CD4-positive, alpha-beta T cell (primary cell): Measurements from ENCODE around the gene PTGER3. TPM values are rescaled to one million over a fixed set of nuclear protein-coding genes. Genes with fewer than 3 reads are reported as not detected.
A peak's percentile ranks its signal among the peaks of the same experiment; 100 is the strongest.

Experiments
- ATAC-seq: fragments of 200-7000 bp; cut with Tn5 transposase; one replicate; pipeline ENCODE4 v1.10.0; 2022; ENCODE audit warnings: mild to moderate bottlenecking; ENCODE audit not compliant: poor library complexity
- CTCF ChIA-PET: fragments of 350-600 bp; sonication (Branson Sonifier 250); formaldehyde crosslinking; loops from one replicate; lab custom pipeline; 2021; ENCODE audit warnings: antibody characterized with exemption, inconsistent platforms; lab: Charles Lee
- POLR2A ChIA-PET: fragments of 350-600 bp; sonication (Branson Sonifier 250); formaldehyde crosslinking; loops from one replicate; lab custom pipeline; 2021; ENCODE audit warnings: antibody characterized with exemption, inconsistent platforms; lab: Charles Lee
- DNase-seq, 14 experiments: peaks; one replicate each; pipeline ENCODE4 v3.0.0-alpha.2; 2013 to 2020; ENCODE audit warnings: mixed read lengths in 2 of 14
- H3K27ac ChIP-seq, 2 donors: one replicate each; pipeline versions ENCODE4 v1.5.1 to v1.7.0; 2013; ENCODE audit warnings: low read length in 2 of 2, low read depth in 1 of 2, mild to moderate bottlenecking in 1 of 2
- H3K27me3 ChIP-seq, 2 experiments: 1 replicate in 1 of 2; 2 replicates in 1 of 2; pipeline versions ENCODE4 v1.6.1 to v1.7.0; 2013; ENCODE audit warnings: low read length in 2 of 2, control low read depth in 1 of 2, mild to moderate bottlenecking in 1 of 2, moderate library complexity in 1 of 2; ENCODE audit not compliant: insufficient read depth in 2 of 2, control insufficient read depth in 1 of 2
- H3K36me3 ChIP-seq: one replicate; pipeline ENCODE4 v1.6.1; 2013; ENCODE audit warnings: low read length, control low read depth; ENCODE audit not compliant: insufficient read depth
- H3K4me1 ChIP-seq: one replicate; pipeline ENCODE4 v1.6.1; 2013; ENCODE audit warnings: low read length, control low read depth; ENCODE audit not compliant: insufficient read depth
- H3K4me3 ChIP-seq: one replicate; pipeline ENCODE4 v1.5.1; 2013; ENCODE audit warnings: mild to moderate bottlenecking, low read length, moderate library complexity
- H3K9me3 ChIP-seq, 2 experiments: 1 replicate in 1 of 2; 2 replicates in 1 of 2; pipeline versions ENCODE4 v1.6.1 to v1.7.0; 2013; ENCODE audit warnings: low read length in 2 of 2, mild to moderate bottlenecking in 2 of 2, control low read depth in 1 of 2, moderate library complexity in 1 of 2; ENCODE audit not compliant: control insufficient read depth in 1 of 2, insufficient read depth in 1 of 2
- H3K27ac Mint-ChIP-seq: one replicate; pipeline ENCODE4 v1.8.0; 2020; ENCODE audit warnings: mixed read lengths
- H3K27me3 Mint-ChIP-seq: one replicate; pipeline ENCODE4 v1.8.0; 2021; ENCODE audit warnings: mixed read lengths
- H3K36me3 Mint-ChIP-seq: one replicate; pipeline ENCODE4 v1.8.0; 2021; ENCODE audit warnings: low read depth, mixed read lengths
- H3K4me1 Mint-ChIP-seq: one replicate; pipeline ENCODE4 v1.8.0; 2021; ENCODE audit warnings: low read depth, mixed read lengths
- H3K4me3 Mint-ChIP-seq: one replicate; pipeline ENCODE4 v1.8.0; 2020; ENCODE audit warnings: mild to moderate bottlenecking, mixed read lengths
- H3K9me3 Mint-ChIP-seq: one replicate; pipeline ENCODE4 v1.8.0; 2020; ENCODE audit warnings: mixed read lengths
- CTCF ChIP-seq: fragments of 200-600 bp; IDR thresholded peaks from one replicate; pipeline ENCODE4 v1.8.0; 2022; ENCODE audit warnings: antibody characterized with exemption, mild to moderate bottlenecking
- intact Hi-C, 2 experiments: fragments of 100-400 bp; cut with DNase I in 1 of 2; cut with micrococcal nuclease in 1 of 2; formaldehyde crosslinking; loops; one replicate each; pipeline versions ENCODE4 v1.15.1 to v1.9.0; 2023 to 2025; cut with DNase I, micrococcal nuclease
- total RNA-seq, 174 experiments: library from RNA in 2 of 174; stranded (reverse) in 2 of 174; gene quantifications; one replicate each; pipeline ENCODE4 v1.2.3 and lab custom pipeline; 2021 to 2026

PTGER3 gene
- total RNA-seq, 2 experiments from 2014 or later, result not detected

GRCh38 chr1:71071720-71072119 lies 24.1 kb upstream of the PTGER3 start:
- H3K9me3 Mint-ChIP-seq, result no peaks in the 10 kb centered on the region
- DNase-seq (no peak), ATAC-seq (no peak)
- no peak overlapping the region for H3K27ac Mint-ChIP-seq
- intact Hi-C loops, result no loop called here
- H3K36me3 ChIP-seq, result peaks cover 98% of the 10 kb centered on the region
- CTCF ChIA-PET, result interaction anchor here (0.8 to 1.8 kb wide), 2 partner anchors 9 kb away, joined by 3 to 9 read pairs; partner anchors contain the start of gene ZRANB2
- H3K4me1 Mint-ChIP-seq, result peaks cover 40% of the 10 kb centered on the region
- POLR2A ChIA-PET, result interaction anchor here (1.7 kb wide), 1 partner anchor 9 kb away, joined by 15 read pairs; the partner anchor contains the start of gene ZRANB2
- H3K4me3 Mint-ChIP-seq, result no peak overlapping the region
- H3K27ac ChIP-seq, result no peak overlapping the region
- no peak overlapping the region for H3K4me3 ChIP-seq
- no peaks in the 10 kb centered on the region for H3K27me3 Mint-ChIP-seq
- no peaks in the 10 kb centered on the region for H3K9me3 ChIP-seq
- H3K36me3 Mint-ChIP-seq, result peaks cover 92% of the 10 kb centered on the region
- TF ChIP-seq CTCF, result no peak
- H3K27me3 ChIP-seq, result no peaks in the 10 kb centered on the region
- H3K4me1 ChIP-seq, result no peaks in the 10 kb centered on the region

- intact Hi-C loops, result no loop called here
- Mint-ChIP-seq H3K4me1 (peaks cover 10% of the 10 kb centered on the region), H3K9me3 (no peaks in the 10 kb centered on the region), H3K27me3 (no peaks in the 10 kb centered on the region), H3K4me3 (no peak overlapping the region), H3K36me3 (peaks cover 92% of the 10 kb centered on the region), H3K27ac (no peak overlapping the region)
- Histone ChIP-seq H3K4me1 (no peaks in the 10 kb centered on the region), H3K9me3 (no peaks in the 10 kb centered on the region), H3K27me3 (no peaks in the 10 kb centered on the region), H3K4me3 (no peak overlapping the region), H3K36me3 (peaks cover 95% of the 10 kb centered on the region), H3K27ac (no peak overlapping the region)
- ATAC-seq (no peak), DNase-seq (no peak)
- no peak for TF ChIP-seq CTCF
- CTCF ChIA-PET, result interaction anchor here (1.2 kb wide), 1 partner anchor 12 kb away, joined by 9 read pairs; the partner anchor contains the start of gene ZRANB2
- POLR2A ChIA-PET, result no interaction called here
Measured at GRCh38 chr1:71068325-71069240, 21.0 kb upstream of the PTGER3 start.

- H3K9me3 ChIP-seq, result no peaks in the 10 kb centered on the region
- CTCF ChIA-PET, result no interaction called here
- Mint-ChIP-seq H3K4me1 (peaks cover 3% of the 10 kb centered on the region), H3K27me3 (peaks cover 3% of the 10 kb centered on the region), H3K9me3 (no peaks in the 10 kb centered on the region), H3K27ac (peak overlapping the region; percentile 54), H3K36me3 (peaks cover 16% of the 10 kb centered on the region), H3K4me3 (no peak overlapping the region)
- ATAC-seq, result peak; percentile 30
- no peaks in the 10 kb centered on the region for H3K4me1 ChIP-seq
- no peak overlapping the region for H3K27ac ChIP-seq
- POLR2A ChIA-PET, result interaction anchor here (1.5 kb wide), 1 partner anchor 26 kb away, joined by 5 read pairs; the partner anchor contains the start of gene ZRANB2
- intact Hi-C loops, result loop anchor here in 1 of 2 experiments (10.0 kb wide), 1 partner anchor 920 kb away; no protein-coding TSS in a partner anchor
- H3K36me3 ChIP-seq, result peaks cover 14% of the 10 kb centered on the region
- TF ChIP-seq CTCF, result no peak
- H3K27me3 ChIP-seq, result no peaks in the 10 kb centered on the region
- DNase-seq, result peak in 1 of 14 experiments; percentile 12
- no peak overlapping the region for H3K4me3 ChIP-seq
Measured at GRCh38 chr1:71054791-71055190, 7.2 kb upstream of the PTGER3 start.
